Measurements from ENCODE around the gene FAM25A.

GRCh38 chr10:86971232-86971991, 48.7 kb upstream of the FAM25A start:
- TF ChIP-seq CTCF (IDR thresholded peaks at IDR 0.05; ENCODE audit: poor library complexity) (peak; percentile 3), EZH2phosphoT487 (IDR thresholded peaks at IDR 0.05; ENCODE audit: low read depth, severe bottlenecking, unreplicated experiment) (no peak), EZH2 (IDR thresholded peaks at IDR 0.05; ENCODE audit: borderline replicate concordance) (no peak)

Data from hepatocyte (in vitro differentiated cells).